HL-60 (cell line): ENCODE results near the gene STK17A.

Source experiments
- GABPA ChIP-seq: IDR thresholded peaks from 2 replicates; pipeline ENCODE4 v1.6.1; 2012; ENCODE audit warnings: low read depth
- POLR2AphosphoS5 ChIP-seq: IDR thresholded peaks from 2 replicates; pipeline ENCODE4 v1.6.1; 2012; ENCODE audit warnings: low read depth
- TF ChIP-seq, protein P1 (sequence below): IDR thresholded peaks from one replicate; pipeline ENCODE4 v1.5.1; 2011; ENCODE audit warnings: low read length, control low read depth, inconsistent platforms; ENCODE audit not compliant: insufficient read depth
- TF ChIP-seq, protein P2 (sequence below): IDR thresholded peaks from 2 replicates; pipeline ENCODE4 v1.6.1; 2012; ENCODE audit warnings: low read depth; ENCODE audit not compliant: insufficient replicate concordance

DNA sequence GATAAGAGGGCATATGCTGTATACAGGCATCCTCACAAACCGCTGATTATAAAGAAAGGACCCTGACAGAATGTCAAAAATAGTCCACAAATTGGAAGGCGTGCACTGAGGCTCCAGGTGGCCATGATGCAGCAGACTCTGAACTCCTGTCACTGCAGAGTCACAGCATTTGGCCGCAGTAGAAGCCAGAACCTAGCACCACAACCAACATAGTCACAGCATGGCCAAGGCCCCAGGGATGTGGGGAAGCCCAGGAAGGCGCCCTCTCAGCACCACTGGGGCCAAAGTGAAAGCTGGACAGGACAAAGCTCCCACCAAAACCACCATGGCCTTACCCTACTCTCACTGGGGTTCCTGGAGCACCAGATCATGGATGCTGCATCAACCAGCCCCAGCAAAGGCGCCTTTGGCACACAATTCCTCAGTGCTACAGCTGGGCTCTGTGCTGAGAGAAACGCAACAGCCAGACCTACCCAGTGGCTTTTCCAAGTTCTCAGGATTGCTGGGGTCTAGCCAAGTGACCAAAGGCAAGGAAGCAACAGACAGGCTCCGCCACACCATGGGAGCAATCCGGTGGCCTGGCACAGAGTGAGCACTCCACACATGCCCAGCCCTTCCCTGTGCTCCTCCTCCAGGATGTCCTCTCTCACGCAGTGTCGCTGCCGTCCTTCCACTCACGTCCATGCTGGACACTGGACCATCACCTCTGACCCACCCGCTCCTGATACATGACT, 60.2 kb downstream of the STK17A start:
- TF ChIP-seq, protein P1, sequence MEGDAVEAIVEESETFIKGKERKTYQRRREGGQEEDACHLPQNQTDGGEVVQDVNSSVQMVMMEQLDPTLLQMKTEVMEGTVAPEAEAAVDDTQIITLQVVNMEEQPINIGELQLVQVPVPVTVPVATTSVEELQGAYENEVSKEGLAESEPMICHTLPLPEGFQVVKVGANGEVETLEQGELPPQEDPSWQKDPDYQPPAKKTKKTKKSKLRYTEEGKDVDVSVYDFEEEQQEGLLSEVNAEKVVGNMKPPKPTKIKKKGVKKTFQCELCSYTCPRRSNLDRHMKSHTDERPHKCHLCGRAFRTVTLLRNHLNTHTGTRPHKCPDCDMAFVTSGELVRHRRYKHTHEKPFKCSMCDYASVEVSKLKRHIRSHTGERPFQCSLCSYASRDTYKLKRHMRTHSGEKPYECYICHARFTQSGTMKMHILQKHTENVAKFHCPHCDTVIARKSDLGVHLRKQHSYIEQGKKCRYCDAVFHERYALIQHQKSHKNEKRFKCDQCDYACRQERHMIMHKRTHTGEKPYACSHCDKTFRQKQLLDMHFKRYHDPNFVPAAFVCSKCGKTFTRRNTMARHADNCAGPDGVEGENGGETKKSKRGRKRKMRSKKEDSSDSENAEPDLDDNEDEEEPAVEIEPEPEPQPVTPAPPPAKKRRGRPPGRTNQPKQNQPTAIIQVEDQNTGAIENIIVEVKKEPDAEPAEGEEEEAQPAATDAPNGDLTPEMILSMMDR: no peak
- TF ChIP-seq, protein P2, sequence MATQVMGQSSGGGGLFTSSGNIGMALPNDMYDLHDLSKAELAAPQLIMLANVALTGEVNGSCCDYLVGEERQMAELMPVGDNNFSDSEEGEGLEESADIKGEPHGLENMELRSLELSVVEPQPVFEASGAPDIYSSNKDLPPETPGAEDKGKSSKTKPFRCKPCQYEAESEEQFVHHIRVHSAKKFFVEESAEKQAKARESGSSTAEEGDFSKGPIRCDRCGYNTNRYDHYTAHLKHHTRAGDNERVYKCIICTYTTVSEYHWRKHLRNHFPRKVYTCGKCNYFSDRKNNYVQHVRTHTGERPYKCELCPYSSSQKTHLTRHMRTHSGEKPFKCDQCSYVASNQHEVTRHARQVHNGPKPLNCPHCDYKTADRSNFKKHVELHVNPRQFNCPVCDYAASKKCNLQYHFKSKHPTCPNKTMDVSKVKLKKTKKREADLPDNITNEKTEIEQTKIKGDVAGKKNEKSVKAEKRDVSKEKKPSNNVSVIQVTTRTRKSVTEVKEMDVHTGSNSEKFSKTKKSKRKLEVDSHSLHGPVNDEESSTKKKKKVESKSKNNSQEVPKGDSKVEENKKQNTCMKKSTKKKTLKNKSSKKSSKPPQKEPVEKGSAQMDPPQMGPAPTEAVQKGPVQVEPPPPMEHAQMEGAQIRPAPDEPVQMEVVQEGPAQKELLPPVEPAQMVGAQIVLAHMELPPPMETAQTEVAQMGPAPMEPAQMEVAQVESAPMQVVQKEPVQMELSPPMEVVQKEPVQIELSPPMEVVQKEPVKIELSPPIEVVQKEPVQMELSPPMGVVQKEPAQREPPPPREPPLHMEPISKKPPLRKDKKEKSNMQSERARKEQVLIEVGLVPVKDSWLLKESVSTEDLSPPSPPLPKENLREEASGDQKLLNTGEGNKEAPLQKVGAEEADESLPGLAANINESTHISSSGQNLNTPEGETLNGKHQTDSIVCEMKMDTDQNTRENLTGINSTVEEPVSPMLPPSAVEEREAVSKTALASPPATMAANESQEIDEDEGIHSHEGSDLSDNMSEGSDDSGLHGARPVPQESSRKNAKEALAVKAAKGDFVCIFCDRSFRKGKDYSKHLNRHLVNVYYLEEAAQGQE: no peak
- TF ChIP-seq POLR2AphosphoS5: no peak; the same call in 1 of the 2 replicates
- TF ChIP-seq GABPA: no peak
